ENCODE measurements around the gene SMPD4.
"Not testable (repeated sequence)": the region's sequence is repeated elsewhere in the genome, so short reads cannot be mapped to it uniquely, and the experiment has no call there.

DNA sequence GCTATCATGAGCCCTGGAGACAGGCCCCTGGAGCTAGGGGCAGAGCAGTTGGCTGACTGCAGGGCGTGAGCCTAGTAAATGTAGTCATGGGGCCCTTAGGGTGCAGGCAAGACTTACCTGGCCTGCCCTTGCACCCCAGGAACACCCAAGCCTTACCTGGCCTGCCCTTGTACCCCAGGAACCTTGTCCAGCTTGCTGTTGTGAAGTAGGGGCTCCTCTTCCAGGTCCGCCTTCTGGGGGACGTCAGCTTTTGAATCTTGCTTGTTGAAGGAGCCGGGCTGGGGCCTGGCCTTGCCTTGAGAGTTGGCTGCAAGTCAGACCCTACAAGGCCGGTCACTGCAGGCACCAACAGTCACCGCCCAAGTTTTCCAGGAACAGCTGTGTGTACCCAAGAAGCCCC, 40.4 kb downstream of the SMPD4 start:
- TF ChIP-seq, protein P1, sequence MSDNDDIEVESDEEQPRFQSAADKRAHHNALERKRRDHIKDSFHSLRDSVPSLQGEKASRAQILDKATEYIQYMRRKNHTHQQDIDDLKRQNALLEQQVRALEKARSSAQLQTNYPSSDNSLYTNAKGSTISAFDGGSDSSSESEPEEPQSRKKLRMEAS (IDR thresholded peaks at IDR 0.05; ENCODE audit: low read depth, low read length), result not testable (repeated sequence)
- TF ChIP-seq, protein P2, sequence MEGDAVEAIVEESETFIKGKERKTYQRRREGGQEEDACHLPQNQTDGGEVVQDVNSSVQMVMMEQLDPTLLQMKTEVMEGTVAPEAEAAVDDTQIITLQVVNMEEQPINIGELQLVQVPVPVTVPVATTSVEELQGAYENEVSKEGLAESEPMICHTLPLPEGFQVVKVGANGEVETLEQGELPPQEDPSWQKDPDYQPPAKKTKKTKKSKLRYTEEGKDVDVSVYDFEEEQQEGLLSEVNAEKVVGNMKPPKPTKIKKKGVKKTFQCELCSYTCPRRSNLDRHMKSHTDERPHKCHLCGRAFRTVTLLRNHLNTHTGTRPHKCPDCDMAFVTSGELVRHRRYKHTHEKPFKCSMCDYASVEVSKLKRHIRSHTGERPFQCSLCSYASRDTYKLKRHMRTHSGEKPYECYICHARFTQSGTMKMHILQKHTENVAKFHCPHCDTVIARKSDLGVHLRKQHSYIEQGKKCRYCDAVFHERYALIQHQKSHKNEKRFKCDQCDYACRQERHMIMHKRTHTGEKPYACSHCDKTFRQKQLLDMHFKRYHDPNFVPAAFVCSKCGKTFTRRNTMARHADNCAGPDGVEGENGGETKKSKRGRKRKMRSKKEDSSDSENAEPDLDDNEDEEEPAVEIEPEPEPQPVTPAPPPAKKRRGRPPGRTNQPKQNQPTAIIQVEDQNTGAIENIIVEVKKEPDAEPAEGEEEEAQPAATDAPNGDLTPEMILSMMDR (IDR thresholded peaks at IDR 0.05; ENCODE audit: low read depth, low read length), result not testable (repeated sequence)
- not testable (repeated sequence) for TF ChIP-seq POLR2A (IDR thresholded peaks at IDR 0.05; ENCODE audit: extremely low read depth, insufficient read length); MYC (IDR thresholded peaks at IDR 0.05; ENCODE audit: low read depth, low read length)
